Activated CD4-positive, alpha-beta memory T cell treated with anti-CD3 and anti-CD28 coated beads, Interleukin-2, amount 10 ng/mL, durations not matched to agents 7 days and 5 days (primary cell): ENCODE measurements around the gene DLL3. TPM values are rescaled to one million over a fixed set of nuclear protein-coding genes. Genes with fewer than 3 reads are reported as not detected.

Source experiments
- CTCF ChIA-PET: fragments of 350-600 bp; sonication (Branson Sonifier 250); formaldehyde crosslinking; loops from one replicate; lab custom pipeline; 2021; ENCODE audit warnings: antibody characterized with exemption, inconsistent platforms; lab: Charles Lee
- POLR2A ChIA-PET: fragments of 350-600 bp; sonication (Branson Sonifier 250); formaldehyde crosslinking; loops from one replicate; lab custom pipeline; 2021; ENCODE audit warnings: antibody characterized with exemption; lab: Charles Lee
- DNase-seq: peaks from one replicate; pipeline ENCODE4 v3.0.0-alpha.2; 2020
- H3K27ac Mint-ChIP-seq: one replicate; pipeline ENCODE4 v1.8.0; 2021; ENCODE audit warnings: mild to moderate bottlenecking, mixed read lengths
- H3K27me3 Mint-ChIP-seq: one replicate; pipeline ENCODE4 v1.8.0; 2021; ENCODE audit warnings: mixed read lengths
- H3K36me3 Mint-ChIP-seq: one replicate; pipeline ENCODE4 v1.8.0; 2021; ENCODE audit warnings: low read depth, mixed read lengths
- H3K4me1 Mint-ChIP-seq: one replicate; pipeline ENCODE4 v1.8.0; 2021; ENCODE audit warnings: mixed read lengths
- H3K4me3 Mint-ChIP-seq: one replicate; pipeline ENCODE4 v1.8.0; 2021; ENCODE audit warnings: mild to moderate bottlenecking, mixed read lengths
- H3K9me3 Mint-ChIP-seq: one replicate; pipeline ENCODE4 v1.8.0; 2021; ENCODE audit warnings: mixed read lengths
- total RNA-seq, 2 experiments: library from RNA; stranded (reverse); gene quantifications; one replicate each; pipeline ENCODE4 v1.2.3, GENCODE V29; 2021

The DLL3 gene
- total RNA-seq, 2 experiments from 2014 or later: 0.28 to 0.30 TPM

GRCh38 chr19:39492225-39492624, 6.5 kb upstream of the DLL3 start:
- Mint-ChIP-seq H3K27ac (no peak overlapping the region), H3K4me1 (no peaks in the 10 kb centered on the region), H3K9me3 (no peaks in the 10 kb centered on the region), H3K36me3 (peaks cover 14% of the 10 kb centered on the region), H3K27me3 (peaks cover 9% of the 10 kb centered on the region), H3K4me3 (no peak overlapping the region)
- no peak for DNase-seq
- ChIA-PET POLR2A (interaction anchor here (1.2 kb wide), 1 partner anchor 47 kb away, joined by 4 read pairs; no protein-coding TSS in a partner anchor), CTCF (interaction anchor here (0.6 to 1.3 kb wide), 3 partner anchors 18 to 52 kb away, joined by 3 to 6 read pairs (median 3); no protein-coding TSS in a partner anchor)

GRCh38 chr19:39492788-39493187, 6.0 kb upstream of the DLL3 start:
- Mint-ChIP-seq H3K4me3 (no peak overlapping the region), H3K27ac (no peak overlapping the region), H3K9me3 (no peaks in the 10 kb centered on the region), H3K36me3 (peaks cover 13% of the 10 kb centered on the region), H3K4me1 (no peaks in the 10 kb centered on the region), H3K27me3 (peaks cover 14% of the 10 kb centered on the region)
- POLR2A ChIA-PET: no interaction called here
- DNase-seq: no peak
- CTCF ChIA-PET: interaction anchor here (0.6 kb wide), 1 partner anchor 28 kb away, joined by 3 read pairs; no protein-coding TSS in a partner anchor

- H3K9me3 Mint-ChIP-seq: no peaks in the 10 kb centered on the region
- DNase-seq: no peak
- peaks cover 27% of the 10 kb centered on the region for H3K27me3 Mint-ChIP-seq
- H3K4me3 Mint-ChIP-seq: no peak overlapping the region
- peaks cover 14% of the 10 kb centered on the region for H3K4me1 Mint-ChIP-seq
- ChIA-PET POLR2A (no interaction called here), CTCF (no interaction called here)
- no peak overlapping the region for H3K27ac Mint-ChIP-seq
- peaks cover 1% of the 10 kb centered on the region for H3K36me3 Mint-ChIP-seq
Measured at GRCh38 chr19:39494661-39495060, 4.1 kb upstream of the DLL3 start.

GRCh38 chr19:39496063-39496462, 2.7 kb upstream of the DLL3 start:
- Mint-ChIP-seq H3K36me3 (no peaks in the 10 kb centered on the region), H3K4me1 (peaks cover 16% of the 10 kb centered on the region), H3K4me3 (no peak overlapping the region), H3K9me3 (no peaks in the 10 kb centered on the region), H3K27me3 (peaks cover 37% of the 10 kb centered on the region), H3K27ac (no peak overlapping the region)
- ChIA-PET POLR2A (interaction anchor here (1.1 to 1.2 kb wide), 2 partner anchors 18 to 60 kb away, joined by 3 read pairs; partner anchors contain the start of gene RPS16), CTCF (interaction anchor here (3.1 kb wide), 1 partner anchor 37 kb away, joined by 10 read pairs; the partner anchor contains the start of gene EID2B)
- no peak for DNase-seq

- Mint-ChIP-seq H3K27ac (no peak overlapping the region), H3K27me3 (peaks cover 43% of the 10 kb centered on the region), H3K36me3 (no peaks in the 10 kb centered on the region), H3K4me1 (peaks cover 16% of the 10 kb centered on the region), H3K4me3 (no peak overlapping the region), H3K9me3 (no peaks in the 10 kb centered on the region)
- ChIA-PET POLR2A (interaction anchor here (0.6 to 0.7 kb wide), 2 partner anchors 35 to 52 kb away, joined by 3 read pairs; partner anchors contain the start of genes EID2B and SUPT5H), CTCF (interaction anchor here (0.9 to 3.1 kb wide), 3 partner anchors 27 to 57 kb away, joined by 3 to 10 read pairs (median 6); partner anchors contain the start of gene EID2B)
- DNase-seq: no peak
Measured at GRCh38 chr19:39497701-39497995, 1.1 kb upstream of the DLL3 start.

- ChIA-PET POLR2A (interaction anchor here (0.7 to 1.3 kb wide), 4 partner anchors 9 to 107 kb away, joined by 3 to 5 read pairs (median 4); partner anchors contain the start of genes EID2B, MED29, PAF1 and SUPT5H), CTCF (interaction anchor here (0.9 to 3.1 kb wide), 3 partner anchors 27 to 58 kb away, joined by 3 to 10 read pairs (median 6); partner anchors contain the start of gene EID2B)
- Mint-ChIP-seq H3K27me3 (peaks cover 47% of the 10 kb centered on the region), H3K4me3 (peak overlapping the region; percentile 2), H3K36me3 (no peaks in the 10 kb centered on the region), H3K27ac (no peak overlapping the region), H3K4me1 (peaks cover 17% of the 10 kb centered on the region), H3K9me3 (no peaks in the 10 kb centered on the region)
- DNase-seq: peak; percentile 40
Measured at GRCh38 chr19:39497996-39498797, 550 bp upstream of the DLL3 start.

- CTCF ChIA-PET: interaction anchor here (0.9 to 2.2 kb wide), 5 partner anchors 19 to 59 kb away, joined by 3 to 6 read pairs (median 6); partner anchors contain the start of genes EID2B and TIMM50
- POLR2A ChIA-PET: interaction anchor here (1.4 kb wide), 1 partner anchor 8 kb away, joined by 3 read pairs; no protein-coding TSS in a partner anchor
- H3K4me3 Mint-ChIP-seq: no peak overlapping the region
- H3K27me3 Mint-ChIP-seq: peaks cover 62% of the 10 kb centered on the region
- H3K4me1 Mint-ChIP-seq: peaks cover 20% of the 10 kb centered on the region
- no peaks in the 10 kb centered on the region for H3K36me3 Mint-ChIP-seq
- no peaks in the 10 kb centered on the region for H3K9me3 Mint-ChIP-seq
- no peak overlapping the region for H3K27ac Mint-ChIP-seq
- DNase-seq: no peak
Measured at GRCh38 chr19:39499932-39500331, 1.2 kb downstream of the DLL3 start.

- H3K27me3 Mint-ChIP-seq: peaks cover 66% of the 10 kb centered on the region
- no peak for DNase-seq
- H3K4me3 Mint-ChIP-seq: no peak overlapping the region
- CTCF ChIA-PET: interaction anchor here (0.5 to 2.2 kb wide), 7 partner anchors 12 to 65 kb away, joined by 3 to 6 read pairs (median 4); partner anchors contain the start of genes RPS16 and TIMM50
- no peak overlapping the region for H3K27ac Mint-ChIP-seq
- H3K9me3 Mint-ChIP-seq: no peaks in the 10 kb centered on the region
- H3K4me1 Mint-ChIP-seq: peaks cover 21% of the 10 kb centered on the region
- POLR2A ChIA-PET: interaction anchor here (0.7 to 1.4 kb wide), 3 partner anchors 9 to 59 kb away, joined by 3 read pairs; partner anchors contain the start of gene SUPT5H
- peaks cover under 1% of the 10 kb centered on the region for H3K36me3 Mint-ChIP-seq
Measured at GRCh38 chr19:39500543-39500942, 1.8 kb downstream of the DLL3 start.

- CTCF ChIA-PET: interaction anchor here (1.0 to 2.2 kb wide), 3 partner anchors 12 to 66 kb away, joined by 3 to 6 read pairs (median 4); partner anchors contain the start of gene RPS16
- Mint-ChIP-seq H3K27ac (no peak overlapping the region), H3K9me3 (no peaks in the 10 kb centered on the region), H3K4me3 (no peak overlapping the region), H3K4me1 (peaks cover 24% of the 10 kb centered on the region), H3K27me3 (peaks cover 68% of the 10 kb centered on the region), H3K36me3 (peaks cover 3% of the 10 kb centered on the region)
- POLR2A ChIA-PET: interaction anchor here (0.7 to 1.4 kb wide), 3 partner anchors 10 to 60 kb away, joined by 3 read pairs; partner anchors contain the start of gene SUPT5H
- DNase-seq: no peak
Measured at GRCh38 chr19:39501340-39501739, 2.6 kb downstream of the DLL3 start.

GRCh38 chr19:39502640-39503417, 4.1 kb downstream of the DLL3 start:
- Mint-ChIP-seq H3K9me3 (no peaks in the 10 kb centered on the region), H3K4me3 (no peak overlapping the region), H3K4me1 (peaks cover 33% of the 10 kb centered on the region), H3K36me3 (peaks cover 5% of the 10 kb centered on the region), H3K27me3 (peaks cover 66% of the 10 kb centered on the region), H3K27ac (no peak overlapping the region)
- DNase-seq: peak; percentile 80
- ChIA-PET POLR2A (interaction anchor here (0.8 to 1.6 kb wide), 6 partner anchors 11 to 67 kb away, joined by 3 to 5 read pairs (median 4); partner anchors contain the start of genes EID2B, RPS16 and SUPT5H), CTCF (interaction anchor here (0.6 to 2.0 kb wide), 13 partner anchors 9 to 541 kb away, joined by 3 to 14 read pairs (median 5); partner anchors contain the start of genes EID2B, RPS16, SELENOV and SUPT5H)

GRCh38 chr19:39506598-39506943, 7.8 kb downstream of the DLL3 start:
- H3K27me3 Mint-ChIP-seq: peaks cover 55% of the 10 kb centered on the region
- peaks cover 5% of the 10 kb centered on the region for H3K36me3 Mint-ChIP-seq
- no peak for DNase-seq
- H3K9me3 Mint-ChIP-seq: no peaks in the 10 kb centered on the region
- H3K27ac Mint-ChIP-seq: no peak overlapping the region
- H3K4me3 Mint-ChIP-seq: peak overlapping the region; percentile 28
- H3K4me1 Mint-ChIP-seq: peaks cover 21% of the 10 kb centered on the region
- ChIA-PET POLR2A (interaction anchor here (1.0 kb wide), 1 partner anchor 26 kb away, joined by 3 read pairs; the partner anchor contains the start of gene EID2B), CTCF (no interaction called here)
